ENCODE data around the gene ARHGEF2.
"Not testable (repeated sequence)": the region's sequence is repeated elsewhere in the genome, so short reads cannot be mapped to it uniquely, and the experiment has no call there.

The ARHGEF2 gene

GRCh38 chr1:155990005-155990739 lies 11.8 kb upstream of the ARHGEF2 start:
- DNase-seq = no peak

- peak; percentile 69 to 72 for DNase-seq
These were observed 11.1 kb upstream of the ARHGEF2 start for GRCh38 chr1:155989242-155990004.

- not testable (repeated sequence) for DNase-seq
These were observed 6.7 kb upstream of the ARHGEF2 start for GRCh38 chr1:155984903-155985645.

- DNase-seq = no peak
These were observed 6.0 kb upstream of the ARHGEF2 start for GRCh38 chr1:155984341-155984740.

GRCh38 chr1:155983191-155984024 lies 5.1 kb upstream of the ARHGEF2 start:
- no peak for DNase-seq

- no peak for DNase-seq
These were observed 3.8 kb upstream of the ARHGEF2 start for GRCh38 chr1:155982106-155982505.

- DNase-seq = peak in 1 of 2 experiments; percentile 44
These were observed 3.1 kb upstream of the ARHGEF2 start for GRCh38 chr1:155981266-155982088.

GRCh38 chr1:155979597-155980343 lies 1.4 kb upstream of the ARHGEF2 start:
- no peak for DNase-seq

- DNase-seq = no peak
These were observed 654 bp upstream of the ARHGEF2 start for GRCh38 chr1:155978973-155979429.

GRCh38 chr1:155977690-155978324 lies 540 bp downstream of the ARHGEF2 start:
- peak; percentile 62 to 84 for DNase-seq

- DNase-seq = peak in 1 of 2 experiments; percentile 28
These were observed 1.2 kb downstream of the ARHGEF2 start for GRCh38 chr1:155976913-155977689.

GRCh38 chr1:155976062-155976912 lies 2.1 kb downstream of the ARHGEF2 start:
- DNase-seq = peak; percentile 51 to 64

GRCh38 chr1:155975375-155976061 lies 2.8 kb downstream of the ARHGEF2 start:
- no peak for DNase-seq

GRCh38 chr1:155974208-155975115 lies 3.9 kb downstream of the ARHGEF2 start:
- DNase-seq = no peak

GRCh38 chr1:155973723-155974122 lies 4.6 kb downstream of the ARHGEF2 start:
- no peak for DNase-seq
